ENCODE measurements around the gene GPSM1.

GPSM1 gene

DNA sequence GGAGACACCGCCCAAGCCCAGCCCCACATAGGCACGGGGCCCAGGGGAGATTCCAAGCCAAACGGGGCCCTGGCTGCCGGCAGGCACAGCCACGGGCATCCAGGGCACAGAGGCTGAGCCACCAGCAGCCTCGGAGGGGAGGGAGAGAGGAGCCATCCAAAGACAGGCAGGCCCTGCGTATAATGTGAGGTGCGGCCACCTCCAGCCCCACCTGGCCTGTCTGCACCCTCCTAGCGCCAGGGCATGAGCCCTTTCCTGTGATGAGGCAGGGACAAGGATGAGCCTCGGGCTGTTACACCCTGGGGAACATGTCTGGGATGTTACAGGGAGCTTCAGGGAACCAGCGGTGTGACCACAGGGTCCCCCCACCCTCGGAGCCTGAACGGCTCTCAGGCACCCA lies 22.4 kb upstream of the GPSM1 start:
- DNase-seq (ENCODE audit: low read depth), result no peak

DNA sequence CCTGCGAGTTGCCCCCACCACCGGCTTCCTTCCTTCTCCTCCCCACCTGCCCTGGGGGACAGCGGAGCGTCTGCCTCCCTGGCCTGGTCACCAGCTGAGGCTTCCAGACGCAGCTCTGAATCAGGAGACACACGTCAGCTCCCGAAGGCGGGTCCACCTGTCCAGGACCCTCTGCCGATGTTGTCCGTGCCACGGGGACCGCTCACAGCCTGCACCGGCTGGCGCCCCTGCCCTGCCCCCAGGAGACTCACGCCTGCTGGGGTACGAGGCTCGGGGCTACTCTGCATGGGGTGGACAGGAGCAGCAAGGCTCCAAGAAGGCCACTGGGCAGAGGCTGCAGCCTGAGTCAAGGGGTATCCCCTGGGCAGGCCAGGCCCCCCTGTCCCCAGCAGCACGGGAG lies 21.5 kb upstream of the GPSM1 start:
- no peak for DNase-seq (ENCODE audit: low read depth)

DNA sequence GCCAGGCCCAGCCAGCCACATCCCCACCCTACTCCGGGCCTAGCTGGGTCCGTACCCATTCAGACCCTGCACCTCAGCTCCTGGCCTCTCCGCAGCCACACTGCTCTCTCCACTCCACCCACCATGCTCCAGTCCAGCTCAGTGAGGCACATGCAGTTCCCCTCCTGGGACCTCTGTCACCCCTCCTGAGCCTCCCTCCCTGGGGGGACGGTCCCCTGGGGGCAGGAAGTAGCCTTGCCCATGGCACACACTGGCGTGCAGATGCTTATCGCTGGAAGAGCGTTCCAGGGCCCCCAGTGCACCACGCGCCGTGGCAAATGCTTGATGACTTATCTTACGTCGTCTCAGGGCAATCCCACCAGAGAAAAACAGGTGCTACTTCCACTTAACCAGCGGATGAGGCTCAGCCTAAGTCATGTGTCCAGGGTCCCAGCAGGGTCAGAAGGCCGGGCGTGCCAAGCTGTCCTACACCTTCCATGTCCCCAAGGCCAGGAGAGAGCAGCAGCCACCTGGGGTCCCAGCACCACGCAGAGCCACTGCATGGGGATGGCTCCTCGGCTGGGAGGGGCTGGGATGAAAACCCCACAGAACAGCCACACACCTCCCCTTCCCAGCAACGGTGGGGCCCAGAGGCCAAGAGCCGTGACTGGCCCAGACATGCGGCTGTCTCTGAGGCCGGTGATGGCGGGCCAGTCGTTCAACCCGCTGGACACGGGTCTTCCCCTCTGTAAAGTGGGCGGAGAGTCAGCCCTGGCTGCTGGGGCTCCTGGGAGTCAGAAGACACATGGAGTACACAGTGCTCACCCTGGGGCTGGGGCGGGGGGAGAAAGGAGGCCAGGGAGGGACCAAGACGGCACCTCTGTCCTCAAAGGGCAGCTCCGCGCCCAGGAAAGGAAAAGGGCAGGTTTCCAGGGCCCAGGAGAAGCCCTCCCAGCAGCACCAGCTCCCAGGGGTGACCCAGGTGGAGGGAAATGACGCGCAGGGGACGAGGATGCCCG lies 20.8 kb upstream of the GPSM1 start:
- no peak for DNase-seq (ENCODE audit: low read depth)

DNA sequence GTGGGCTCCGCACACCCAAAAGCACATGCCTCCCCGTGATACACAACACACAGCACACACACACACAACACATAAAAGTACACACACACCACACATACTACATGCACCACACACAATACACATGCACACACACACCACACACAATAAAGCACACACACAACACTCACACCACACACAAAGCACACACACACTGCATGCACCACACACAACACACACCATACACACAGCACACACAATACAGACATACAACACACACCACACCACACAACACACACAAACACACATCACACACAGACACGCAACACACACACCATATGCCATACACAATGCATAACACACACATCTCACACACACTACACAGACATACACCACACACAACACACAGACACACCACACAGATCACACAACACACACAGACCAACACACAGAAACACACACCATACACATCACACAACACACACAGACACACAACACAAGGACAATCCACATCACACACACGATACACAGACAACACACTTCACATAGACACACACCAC lies 20.1 kb upstream of the GPSM1 start:
- no peak for DNase-seq (ENCODE audit: low read depth)

DNA sequence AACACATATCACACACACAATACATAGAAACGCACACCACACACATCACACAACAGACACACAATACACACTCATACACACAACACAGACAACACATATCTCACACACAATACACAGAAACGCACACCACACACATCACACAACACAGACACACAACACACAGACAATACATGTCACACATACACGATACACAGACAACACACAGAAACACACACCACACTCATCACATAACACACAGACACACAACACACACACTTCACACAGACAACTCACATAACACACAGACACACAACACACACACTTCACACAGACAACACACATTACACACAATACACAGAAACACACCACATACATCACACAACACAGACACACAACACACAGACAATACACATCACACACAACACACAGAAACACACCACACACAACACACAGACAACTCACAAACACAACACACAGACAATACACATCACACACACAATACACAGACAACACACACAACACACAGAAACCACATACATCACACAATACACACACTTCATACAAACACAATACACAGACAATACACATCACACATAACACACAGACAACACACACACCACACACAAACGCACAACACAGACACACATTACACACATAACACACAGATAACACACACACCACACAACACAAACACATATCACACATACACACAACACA lies 19.2 kb upstream of the GPSM1 start:
- no peak for DNase-seq (ENCODE audit: low read depth)

DNA sequence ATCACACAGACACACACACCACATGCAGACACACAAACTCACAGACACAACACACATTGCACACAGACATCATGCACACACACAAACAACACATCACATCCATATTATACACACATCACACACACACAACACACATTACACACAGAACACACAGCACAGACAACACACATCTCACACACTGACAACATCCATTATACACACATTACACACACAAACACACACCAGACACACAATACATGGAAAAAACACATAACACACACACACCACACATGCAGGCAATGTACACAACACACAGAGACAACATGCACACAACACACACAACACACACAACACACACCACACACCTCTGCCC lies 18.7 kb upstream of the GPSM1 start:
- DNase-seq (ENCODE audit: low read depth), result no peak

DNA sequence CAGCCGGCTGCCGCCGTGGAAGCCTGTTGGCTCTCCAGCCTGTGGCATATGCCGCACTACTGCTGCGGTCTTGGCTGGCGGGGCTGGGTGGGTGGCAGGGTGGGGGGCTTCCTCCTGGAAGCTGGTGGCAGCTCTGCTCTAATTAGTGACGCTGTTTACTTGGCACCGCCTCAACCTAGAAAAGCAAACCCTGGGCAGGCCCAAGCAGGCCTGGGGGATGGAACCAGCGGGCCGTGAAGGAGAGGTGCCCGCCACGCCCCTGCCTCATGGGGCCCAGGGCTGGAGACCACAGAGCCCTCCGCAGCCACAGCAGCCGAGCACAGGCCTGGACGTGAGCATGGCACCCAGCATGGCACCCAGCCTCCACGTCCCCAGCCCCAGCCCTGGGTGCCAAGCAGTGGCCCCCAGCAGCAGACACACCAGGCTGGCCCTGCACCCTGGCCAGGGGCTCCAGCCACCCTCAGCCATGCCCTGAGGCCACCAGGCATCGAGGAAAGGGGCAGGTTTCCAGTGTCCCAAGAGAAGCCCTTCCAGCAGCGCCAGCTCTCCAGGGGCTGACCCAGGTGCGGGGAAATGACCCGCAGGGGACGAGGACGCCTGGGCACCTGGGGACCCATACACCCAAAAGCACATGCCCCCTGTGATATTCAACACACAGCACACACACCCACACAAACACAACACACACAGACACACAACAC lies 18.1 kb upstream of the GPSM1 start:
- no peak for DNase-seq (ENCODE audit: low read depth)

DNA sequence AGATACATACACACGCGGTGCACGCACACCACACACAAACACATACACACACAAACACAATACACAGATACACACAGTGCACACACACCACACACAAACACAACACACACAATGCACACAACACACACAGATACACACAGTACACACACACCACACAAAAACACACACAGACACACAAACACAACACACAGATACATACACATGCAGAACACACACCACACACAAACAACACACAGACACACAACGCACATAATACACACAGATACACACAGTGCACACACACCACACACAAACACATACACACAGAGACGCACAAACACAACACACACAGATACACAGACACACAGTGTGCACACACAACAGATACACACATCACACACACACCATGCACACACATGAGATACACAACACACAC lies 17.5 kb upstream of the GPSM1 start:
- DNase-seq (ENCODE audit: low read depth), result no peak

DNA sequence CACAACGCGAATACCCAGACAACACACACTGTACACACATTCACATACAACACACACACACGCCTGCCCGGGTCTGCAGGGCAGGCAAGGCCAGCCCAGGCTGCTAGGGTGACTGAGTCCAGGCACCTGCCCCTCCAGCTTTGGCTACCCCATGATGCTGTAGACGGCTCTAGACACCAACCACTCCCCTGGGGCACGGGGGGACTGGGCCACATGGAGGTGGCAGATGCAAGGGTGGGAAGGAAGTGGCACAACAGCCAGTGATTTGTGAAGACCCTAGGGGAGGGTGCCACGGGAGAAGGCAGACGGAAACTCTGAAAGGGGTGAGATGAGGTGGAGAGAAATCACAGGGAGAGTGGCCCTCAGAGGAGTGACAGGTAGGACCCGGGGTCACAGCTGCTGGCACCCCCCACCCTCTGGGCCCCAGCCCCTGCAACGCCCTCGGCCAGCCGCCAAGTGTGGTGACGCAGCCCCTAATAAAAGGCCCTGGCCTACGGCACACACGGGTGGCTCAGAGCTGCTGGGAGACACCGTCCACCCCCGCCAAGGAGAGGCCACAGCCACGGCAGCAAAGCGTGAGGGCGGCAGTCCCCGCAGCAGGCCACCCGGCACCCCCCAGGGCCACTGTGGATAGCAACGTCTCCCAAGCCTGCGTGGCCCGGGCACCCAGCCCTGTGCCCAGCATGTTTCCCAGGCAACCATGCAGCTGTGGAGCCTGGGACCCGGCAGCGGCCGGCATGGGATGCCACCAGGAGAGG lies 16.9 kb upstream of the GPSM1 start:
- no peak for DNase-seq (ENCODE audit: low read depth)

DNA sequence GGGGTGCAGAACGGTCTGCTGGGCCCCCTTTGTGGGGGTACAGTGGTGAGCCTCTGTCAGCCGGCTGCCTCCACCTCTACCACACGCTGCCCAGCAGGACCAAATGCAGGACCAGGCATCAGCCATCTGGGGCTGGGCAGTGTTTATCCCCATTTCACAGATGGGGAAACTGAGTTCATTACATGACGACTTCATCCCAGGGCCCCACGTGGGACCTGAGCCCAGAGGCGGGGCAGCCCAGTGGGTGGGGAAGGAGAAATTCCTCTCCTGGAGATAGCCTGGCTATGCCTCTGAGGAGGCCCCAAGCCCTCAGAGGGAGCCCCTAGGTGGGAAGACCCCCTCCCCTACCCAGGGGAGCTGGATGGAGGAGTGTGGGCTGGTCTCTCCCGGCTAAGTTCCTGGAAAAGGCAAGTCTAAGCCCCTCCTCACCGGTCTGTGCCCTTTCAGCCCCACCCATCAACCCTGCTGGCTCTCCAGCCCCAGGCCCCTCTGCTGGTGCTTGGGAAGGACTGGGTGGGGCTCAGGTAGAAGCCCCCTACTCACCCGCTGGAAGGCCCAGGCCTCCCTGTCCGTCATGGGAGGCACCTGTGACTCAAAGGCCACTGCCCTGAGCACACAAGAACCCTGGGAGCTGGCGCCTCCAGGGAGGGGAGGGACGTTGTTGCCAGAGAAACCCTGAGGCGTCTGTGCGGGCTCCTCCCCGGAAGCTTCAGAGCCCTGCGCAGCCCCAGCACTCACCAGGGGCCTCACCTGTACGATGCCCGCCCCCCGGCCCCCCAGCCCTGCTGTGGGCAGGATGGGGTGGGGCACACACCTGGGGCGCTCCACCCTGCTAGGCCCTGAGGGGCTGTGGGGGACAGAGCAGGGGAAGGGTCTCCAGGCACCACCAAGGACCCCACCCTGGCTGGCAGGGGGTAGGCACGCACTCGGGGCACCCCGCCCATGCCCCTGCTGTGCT lies 16.0 kb upstream of the GPSM1 start:
- no peak for DNase-seq (ENCODE audit: low read depth)

DNA sequence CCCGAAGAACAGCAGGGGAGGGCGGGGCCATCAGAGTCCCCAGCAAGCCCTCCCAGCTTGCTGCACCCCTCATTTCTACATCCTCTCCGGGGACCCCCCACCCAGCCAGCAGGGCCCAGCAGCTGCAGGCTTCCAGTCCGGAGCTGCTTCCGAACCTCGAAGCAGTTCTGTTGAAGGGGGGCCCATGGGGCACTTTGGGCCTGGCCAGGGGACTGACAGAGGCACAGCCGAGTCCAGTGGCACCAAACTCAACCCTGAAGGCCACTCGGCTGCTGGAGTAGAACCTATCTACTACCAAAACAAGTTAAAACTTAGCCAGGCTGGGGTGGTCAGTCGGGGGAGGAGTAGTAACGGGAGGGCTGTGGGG lies 15.3 kb upstream of the GPSM1 start:
- DNase-seq (ENCODE audit: low read depth), result no peak

DNA sequence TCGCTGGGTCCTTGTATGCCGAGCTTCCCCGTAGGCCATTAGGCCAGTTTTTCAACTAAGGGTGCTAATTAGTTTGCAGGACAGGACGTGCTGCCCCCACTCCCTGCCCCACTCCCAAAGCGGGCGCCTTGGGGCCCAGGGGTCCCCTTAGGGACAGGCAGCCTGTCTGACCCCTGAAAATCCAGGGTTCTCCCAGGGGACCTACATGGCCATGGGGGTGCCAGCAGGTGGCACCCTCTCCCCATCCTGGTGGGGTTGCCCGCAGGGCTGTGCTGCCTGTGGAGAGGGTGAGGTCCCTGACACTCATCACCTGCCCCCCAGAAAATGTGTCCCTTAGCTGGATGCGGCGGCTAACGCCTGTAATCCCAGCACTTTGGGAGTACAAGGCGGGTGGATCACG lies 14.9 kb upstream of the GPSM1 start:
- no peak for DNase-seq (ENCODE audit: low read depth)

DNA sequence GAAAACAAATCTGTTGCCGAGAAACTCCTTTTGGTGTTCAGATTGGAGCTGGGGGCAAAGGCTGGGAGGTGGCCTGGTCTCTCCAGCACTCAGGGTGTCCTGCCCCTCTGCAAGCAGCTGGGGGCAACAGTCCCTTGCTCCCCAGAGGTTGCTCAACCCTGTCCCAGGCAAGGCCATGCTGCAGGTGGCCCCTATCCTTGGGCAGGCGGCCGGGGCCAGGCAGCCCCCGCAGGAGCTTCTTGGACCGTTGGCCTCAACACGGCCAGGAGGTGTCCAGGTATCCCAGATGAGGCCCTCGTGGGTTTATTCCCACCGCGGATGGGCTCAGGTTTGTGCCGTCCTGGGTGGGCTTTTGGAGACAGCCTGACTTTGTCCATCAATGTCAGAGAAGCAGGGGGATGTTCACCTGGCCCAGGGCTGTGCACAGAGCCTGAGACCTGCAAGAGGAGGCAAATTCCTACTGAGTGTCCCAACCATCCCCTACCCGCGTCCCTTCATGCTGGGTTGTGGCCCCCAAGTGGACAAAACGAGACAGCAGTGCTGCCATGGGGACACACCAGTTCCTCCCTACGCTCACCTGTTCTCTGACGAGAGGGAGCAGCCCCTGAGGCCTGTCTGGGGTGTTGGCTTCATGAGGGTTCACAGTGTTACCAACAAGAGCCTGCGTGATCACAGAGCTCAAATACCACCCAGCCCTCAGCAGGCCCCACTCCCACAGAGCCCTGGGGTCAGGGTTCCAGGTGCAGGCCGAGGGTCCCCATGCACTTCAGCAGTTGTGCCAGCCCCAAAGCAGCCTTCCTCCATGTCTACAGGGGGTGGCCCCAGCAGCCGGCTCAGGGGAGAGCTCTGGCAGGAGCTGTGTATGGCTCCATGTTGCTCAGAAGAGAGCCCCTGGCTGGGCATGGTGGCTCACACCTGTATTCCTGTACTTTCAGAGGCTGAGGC lies 14.0 kb upstream of the GPSM1 start:
- no peak for DNase-seq (ENCODE audit: low read depth)

DNA sequence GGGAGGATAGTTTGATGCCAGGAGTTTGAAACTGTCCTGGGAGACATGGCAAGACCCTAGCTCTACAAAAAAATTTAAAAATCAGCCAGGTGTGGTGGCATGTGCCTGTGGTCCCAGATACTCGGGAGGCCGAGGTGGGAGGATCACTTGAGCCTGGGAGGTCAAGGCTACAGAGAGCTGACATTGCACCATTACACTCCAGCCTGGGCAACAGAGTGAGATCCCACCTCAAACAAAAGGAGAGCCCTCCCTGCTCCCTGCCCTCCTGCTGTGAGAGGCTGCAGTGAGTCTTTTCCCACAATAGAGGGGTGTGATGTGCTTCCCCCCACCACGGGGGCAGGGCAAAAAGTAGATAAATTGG lies 13.3 kb upstream of the GPSM1 start:
- no peak for DNase-seq (ENCODE audit: low read depth)

DNA sequence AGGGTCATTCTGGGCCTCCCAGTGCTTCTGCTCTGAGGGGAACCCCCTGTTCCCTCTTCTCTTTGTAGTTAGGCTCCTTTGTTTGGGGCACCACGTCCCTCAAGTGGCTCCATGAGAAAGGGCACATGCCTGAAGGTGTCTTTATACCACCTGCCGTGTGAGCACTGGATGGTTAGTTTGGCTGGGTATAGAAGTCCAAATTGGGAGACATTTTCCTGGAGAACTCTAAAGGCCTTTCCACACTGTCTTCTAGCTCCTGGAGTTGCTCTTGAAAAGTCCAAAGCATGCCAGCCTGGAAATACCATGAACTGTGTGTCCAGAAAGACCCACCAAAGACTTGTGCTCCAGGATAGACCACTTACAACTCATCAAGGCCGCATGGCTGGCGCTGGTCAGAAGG lies 12.4 kb upstream of the GPSM1 start:
- DNase-seq (ENCODE audit: low read depth), result no peak

DNA sequence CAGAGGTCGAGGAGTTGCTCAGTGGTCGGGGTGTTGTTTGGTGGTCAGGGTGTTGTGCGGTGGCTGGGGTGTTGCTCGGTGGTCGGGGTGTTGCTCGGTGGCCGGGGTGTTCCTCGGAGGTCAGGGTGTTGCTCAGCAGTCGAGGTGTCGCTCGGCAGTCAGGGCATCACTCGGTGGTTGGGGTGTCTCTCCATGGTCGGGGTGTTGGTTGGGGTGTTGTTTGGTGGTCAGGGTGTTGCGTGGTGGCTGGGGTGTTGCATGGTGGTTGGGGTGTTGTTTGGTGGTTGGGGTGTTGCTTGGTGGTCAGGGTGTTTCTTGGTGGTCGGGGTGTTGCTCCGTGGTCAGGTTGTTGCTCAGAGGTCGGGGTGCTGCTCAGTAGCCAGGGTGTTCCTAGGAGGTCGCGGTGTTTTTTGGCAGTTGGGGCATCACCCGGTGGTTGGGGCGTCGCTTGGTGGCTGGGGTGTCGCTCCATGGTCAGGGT lies 11.0 kb upstream of the GPSM1 start:
- no peak for DNase-seq (ENCODE audit: low read depth)

DNA sequence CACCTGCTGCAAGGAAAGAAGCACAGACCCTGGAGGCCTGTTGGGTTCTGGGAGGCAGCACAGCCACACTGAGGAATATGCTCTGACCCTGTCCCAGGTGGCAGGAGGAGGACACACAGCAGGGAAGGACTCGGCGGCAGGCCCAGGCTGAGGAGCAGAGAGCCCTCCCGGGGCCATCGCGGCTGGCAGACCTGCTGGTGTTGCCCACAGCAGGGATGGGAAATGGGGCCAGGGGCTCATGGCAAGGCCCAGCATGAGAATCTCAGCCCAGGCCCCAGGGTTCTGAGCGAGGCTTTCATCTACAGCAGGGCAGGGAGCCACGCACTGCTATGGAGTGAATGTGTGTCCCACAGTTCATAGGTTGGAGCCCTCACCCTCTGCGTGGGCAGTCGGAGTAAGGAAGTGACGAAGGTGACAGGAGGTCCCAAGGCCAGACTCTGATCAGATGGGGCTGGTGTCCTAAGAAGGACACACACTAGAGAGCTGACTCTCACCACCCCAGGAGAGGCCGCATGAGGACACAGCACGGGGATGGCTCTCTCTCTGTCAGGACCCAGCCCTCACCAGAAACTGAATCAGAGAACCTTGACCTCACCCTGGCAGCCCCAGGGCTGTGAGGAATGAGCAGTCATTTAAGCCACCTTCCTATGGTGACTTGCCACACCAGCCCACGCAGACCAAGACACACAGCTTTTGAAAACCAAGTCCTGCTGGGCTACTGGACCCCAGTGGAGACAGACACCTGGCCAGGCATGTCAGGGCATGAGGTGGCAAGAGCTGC lies 10.3 kb upstream of the GPSM1 start:
- DNase-seq (ENCODE audit: low read depth), result no peak

DNA sequence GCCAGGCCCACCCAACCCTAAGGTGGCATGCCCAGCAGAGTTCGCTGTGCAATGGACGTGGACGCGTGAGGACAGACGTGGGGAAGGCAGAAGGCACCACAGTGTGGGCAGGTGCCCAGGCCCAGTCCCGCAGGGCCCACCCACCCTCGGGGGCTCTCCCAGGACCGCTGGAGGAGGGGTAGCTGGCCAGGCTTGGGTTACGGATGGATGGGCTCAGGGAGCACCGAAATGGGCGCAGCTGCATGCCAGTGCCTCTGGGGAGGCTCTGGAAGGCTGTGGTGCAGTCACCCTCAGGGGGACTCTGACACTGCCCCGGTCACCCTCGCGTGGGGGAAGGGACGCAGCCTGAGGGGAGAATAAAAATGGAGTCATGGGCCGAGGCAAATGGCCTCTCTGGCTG lies 9.6 kb upstream of the GPSM1 start:
- DNase-seq (ENCODE audit: low read depth), result no peak

Measured in CMK (cell line).